H1 (cell line): ENCODE results near the gene FRMD4A. TPM values are rescaled to one million over a fixed set of nuclear protein-coding genes. Genes with fewer than 3 reads are reported as not detected.

Experiments used
- CHD7 ChIP-seq: fragments of 300-600 bp; sonication (generic); IDR thresholded peaks from 2 replicates; pipeline ENCODE4 v1.7.1; 2012; ENCODE audit warnings: low read length, moderate library complexity, mild to moderate bottlenecking, inconsistent platforms; ENCODE audit not compliant: insufficient replicate concordance
- KDM4A ChIP-seq: IDR thresholded peaks from one replicate; pipeline ENCODE4 v1.7.1; 2012; ENCODE audit warnings: low read depth, mild to moderate bottlenecking, moderate library complexity, low read length, inconsistent platforms; ENCODE audit not compliant: severe bottlenecking
- RXRA ChIP-seq: IDR thresholded peaks from 2 replicates; pipeline ENCODE4 v1.6.1; 2011; ENCODE audit warnings: low read depth, mild to moderate bottlenecking, low read length, moderate library complexity; ENCODE audit not compliant: insufficient read depth
- SIN3A ChIP-seq, 2 experiments: IDR thresholded peaks in 1 of 2; conservative IDR thresholded peaks in 1 of 2; 2 replicates each; pipeline ENCODE4 v1.6.1; 2011 to 2012; ENCODE audit warnings: low read length in 2 of 2, improper control_type of control experiment in 1 of 2, low read depth in 1 of 2, mild to moderate bottlenecking in 1 of 2
- polyA plus RNA-seq, 7 experiments: library from polyadenylated mRNA; depleted of rRNA in 3 of 7; stranded (reverse) in 5 of 7; unstranded in 2 of 7; fragments of >200 nt in 5 of 7; fragments of 200-250 nt in 2 of 7; gene quantifications; 1 replicate in 5 of 7; 2 replicates in 1 of 7; 4 replicates in 1 of 7; pipeline versions ENCODE4 v1.2.1 to v1.2.3, GENCODE V29; 2011 to 2013; ENCODE audit warnings: missing spikeins in 2 of 7, mixed read lengths in 2 of 7
- total RNA-seq: library from RNA; stranded (reverse); fragmentation: NEBNext Ultra II Directional; extraction: Animal tissue kit (Norgen Biotek cat#: 25700); gene quantifications from 2 replicates; pipeline ENCODE4 v1.2.1, GENCODE V29; 2021
- TF ChIP-seq, protein P1 (sequence below): IDR thresholded peaks from 2 replicates; pipeline ENCODE4 v1.6.1; 2012; ENCODE audit warnings: inconsistent platforms
- TF ChIP-seq, protein P2 (sequence below): IDR thresholded peaks from 2 replicates; pipeline ENCODE4 v1.6.1; 2012; ENCODE audit warnings: inconsistent platforms

FRMD4A gene
- total and polyA plus RNA-seq, 2 of the 8 experiments (the other 6 are each of a cell fraction or from before 2014, with no cell fraction given), result 38.6 to 39.6 TPM

GRCh38 chr10:13773496-13774170, 557.1 kb downstream of the FRMD4A start (continued):
- TF ChIP-seq CHD7, result no peak
- no peak for TF ChIP-seq RXRA
- TF ChIP-seq, protein P1, sequence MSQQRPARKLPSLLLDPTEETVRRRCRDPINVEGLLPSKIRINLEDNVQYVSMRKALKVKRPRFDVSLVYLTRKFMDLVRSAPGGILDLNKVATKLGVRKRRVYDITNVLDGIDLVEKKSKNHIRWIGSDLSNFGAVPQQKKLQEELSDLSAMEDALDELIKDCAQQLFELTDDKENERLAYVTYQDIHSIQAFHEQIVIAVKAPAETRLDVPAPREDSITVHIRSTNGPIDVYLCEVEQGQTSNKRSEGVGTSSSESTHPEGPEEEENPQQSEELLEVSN, result peak; percentile 76
- TF ChIP-seq KDM4A, result no peak
- TF ChIP-seq SIN3A (conservative IDR thresholded peaks at IDR 0.05 in 1 of 2, IDR thresholded peaks at IDR 0.05 in 1 of 2; ENCODE audit: low read depth in 1 of 2, low read length in 2 of 2), result no peak
- TF ChIP-seq, protein P2, sequence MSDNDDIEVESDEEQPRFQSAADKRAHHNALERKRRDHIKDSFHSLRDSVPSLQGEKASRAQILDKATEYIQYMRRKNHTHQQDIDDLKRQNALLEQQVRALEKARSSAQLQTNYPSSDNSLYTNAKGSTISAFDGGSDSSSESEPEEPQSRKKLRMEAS, result peak; percentile 24; the same call in 1 of the 2 replicates
